Vagina (tissue), 2 donors: ENCODE data around the gene TLR1.

ENCODE experiments used
- POLR2A ChIP-seq, 2 donors: fragments of 450-650 bp; IDR thresholded peaks; one replicate each; pipeline ENCODE4 v1.6.1; 2017; ENCODE audit warnings: antibody characterized with exemption in 2 of 2, mild to moderate bottlenecking in 2 of 2, moderate library complexity in 2 of 2
- POLR2AphosphoS5 ChIP-seq, 2 donors: sonication (generic); formaldehyde crosslinking; IDR thresholded peaks; one replicate each; pipeline ENCODE4 v1.9.0; 2017; ENCODE audit warnings: antibody characterized with exemption in 2 of 2, mild to moderate bottlenecking in 2 of 2, low read depth in 1 of 2; ENCODE audit not compliant: insufficient read depth in 1 of 2
- TF ChIP-seq, protein P1 (sequence below), 3 experiments: fragments of 450-650 bp in 2 of 3; fragments of 200-600 bp in 1 of 3; sonication (generic) in 1 of 3; IDR thresholded peaks; one replicate each; pipeline ENCODE4 v1.5.1; 2017 to 2019; ENCODE audit warnings: antibody characterized with exemption in 3 of 3, mild to moderate bottlenecking in 2 of 3, moderate library complexity in 2 of 3

DNA sequence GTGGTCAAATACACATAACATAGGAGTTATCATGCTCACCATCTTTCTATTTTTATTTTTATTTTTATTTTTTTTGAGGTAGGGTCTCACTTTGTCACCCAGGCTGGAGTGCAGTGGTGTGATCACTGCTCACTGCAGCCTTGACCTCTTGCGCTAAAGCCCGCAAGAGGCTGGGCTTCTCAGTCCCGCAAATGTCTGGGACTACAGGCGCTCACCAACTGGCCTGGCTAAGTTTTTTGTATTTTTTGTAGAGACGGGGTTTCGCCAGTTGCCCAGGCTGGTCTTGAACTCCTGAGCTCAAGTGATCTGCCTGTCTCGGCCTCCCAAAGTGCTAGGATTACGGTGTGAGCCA lies 21.5 kb downstream of the TLR1 start:
- TF ChIP-seq, protein P1, sequence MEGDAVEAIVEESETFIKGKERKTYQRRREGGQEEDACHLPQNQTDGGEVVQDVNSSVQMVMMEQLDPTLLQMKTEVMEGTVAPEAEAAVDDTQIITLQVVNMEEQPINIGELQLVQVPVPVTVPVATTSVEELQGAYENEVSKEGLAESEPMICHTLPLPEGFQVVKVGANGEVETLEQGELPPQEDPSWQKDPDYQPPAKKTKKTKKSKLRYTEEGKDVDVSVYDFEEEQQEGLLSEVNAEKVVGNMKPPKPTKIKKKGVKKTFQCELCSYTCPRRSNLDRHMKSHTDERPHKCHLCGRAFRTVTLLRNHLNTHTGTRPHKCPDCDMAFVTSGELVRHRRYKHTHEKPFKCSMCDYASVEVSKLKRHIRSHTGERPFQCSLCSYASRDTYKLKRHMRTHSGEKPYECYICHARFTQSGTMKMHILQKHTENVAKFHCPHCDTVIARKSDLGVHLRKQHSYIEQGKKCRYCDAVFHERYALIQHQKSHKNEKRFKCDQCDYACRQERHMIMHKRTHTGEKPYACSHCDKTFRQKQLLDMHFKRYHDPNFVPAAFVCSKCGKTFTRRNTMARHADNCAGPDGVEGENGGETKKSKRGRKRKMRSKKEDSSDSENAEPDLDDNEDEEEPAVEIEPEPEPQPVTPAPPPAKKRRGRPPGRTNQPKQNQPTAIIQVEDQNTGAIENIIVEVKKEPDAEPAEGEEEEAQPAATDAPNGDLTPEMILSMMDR (IDR thresholded peaks at IDR 0.05), result no peak
- TF ChIP-seq POLR2AphosphoS5 (IDR thresholded peaks at IDR 0.05; ENCODE audit: insufficient read depth in 1 of 2, low read depth in 1 of 2) (no peak), POLR2A (IDR thresholded peaks at IDR 0.05) (no peak)
